ENCODE results near the gene PTPN2. TPM values are rescaled to one million over a fixed set of nuclear protein-coding genes. Genes with fewer than 3 reads are reported as not detected.

The PTPN2 gene
- total and polyA plus RNA-seq, 2 of the 4 experiments (the other 2 are of a cell fraction) = 13.2 to 30.6 TPM

- no peak for TF ChIP-seq RFX5 (IDR thresholded peaks at IDR 0.05; ENCODE audit: low read depth, low read length)
- TF ChIP-seq NFE2L2 (IDR thresholded peaks at IDR 0.05; ENCODE audit: low read depth, low read length) = no peak
Measured at GRCh38 chr18:12882453-12883371, 1.3 kb downstream of the PTPN2 start (continued).

- no peaks in the 10 kb centered on the region for H3K36me3 ChIP-seq (ENCODE audit: control insufficient read depth, insufficient read depth, low read length)
- no peaks in the 10 kb centered on the region for H3K27me3 ChIP-seq (ENCODE audit: control insufficient read depth, insufficient read depth, low read length)
- no peak overlapping the region for H3K4ac ChIP-seq (ENCODE audit: low read depth, low read length)
- 0 out of 2 replicates have a peak overlapping the region, but pooled peaks have one; percentile 27 for H3K23ac ChIP-seq (ENCODE audit: low read depth, low read length)
- no peaks in the 10 kb centered on the region for H3K9me3 ChIP-seq (ENCODE audit: control insufficient read depth, insufficient read depth, low read length)
- H3K27ac ChIP-seq (ENCODE audit: insufficient read depth, low read length) = no peak overlapping the region
- H3K4me3 ChIP-seq (ENCODE audit: insufficient read depth, low read depth, low read length) = no peak overlapping the region
- dilution Hi-C loops (cut with HindIII; ENCODE audit: low sequenced_read_pairs, unreplicated experiment) = no loop called here
- no peak overlapping the region for H3K18ac ChIP-seq (ENCODE audit: low read depth, low read length)
- ChIA-PET CTCF (interaction anchor here (0.7 kb wide), 1 partner anchor 25 kb away, joined by 3 read pairs; no protein-coding TSS in a partner anchor), POLR2A (ENCODE audit: unreplicated experiment) (no interaction called here)
- no TSS peak for BruUV-seq (replicated peaks)
- ATAC-seq (ENCODE audit: low read depth) = no peak
- DNase-seq = no peak
- H2AK9ac ChIP-seq (replicated peaks; ENCODE audit: low read depth, low read length, poor library complexity) = no peak overlapping the region
- H3K9me1 ChIP-seq (ENCODE audit: insufficient read depth, low read length) = peaks cover 14% of the 10 kb centered on the region
- H4K91ac ChIP-seq (ENCODE audit: insufficient read depth, low read depth, low read length) = no peak overlapping the region
- peaks cover 10% of the 10 kb centered on the region for H3K4me1 ChIP-seq (ENCODE audit: control insufficient read depth, insufficient read depth, low read length)
- no peak overlapping the region for H4K8ac ChIP-seq (ENCODE audit: low read depth in 2 of 2, low read length in 2 of 2)
- H3K79me1 ChIP-seq (ENCODE audit: low read depth in 1 of 2, low read length in 2 of 2) = peaks cover 32 to 79% of the 10 kb centered on the region in 2 experiments
- no peak overlapping the region for H3K4me2 ChIP-seq (ENCODE audit: low read depth, low read length)
- peak overlapping the region; percentile 57; the same call in 1 of the 2 replicates for H2AK5ac ChIP-seq (ENCODE audit: low read depth, low read length)
- no peak overlapping the region for H2BK15ac ChIP-seq (ENCODE audit: low read depth, low read length)
- peaks cover 33% of the 10 kb centered on the region; the same call in 1 of the 2 replicates for H4K20me1 ChIP-seq (ENCODE audit: insufficient read depth, low read length)
- H3K9ac ChIP-seq (ENCODE audit: low read depth, low read length) = no peak overlapping the region
- H3K56ac ChIP-seq (ENCODE audit: extremely low read depth, insufficient read depth, low read length) = no peak overlapping the region
- TF ChIP-seq MXI1 (IDR thresholded peaks at IDR 0.05; ENCODE audit: borderline replicate concordance, low read depth, low read length) = no peak
- TF ChIP-seq MAFK (IDR thresholded peaks at IDR 0.05; ENCODE audit: low read depth, low read length) = no peak
- TF ChIP-seq RAD21 (IDR thresholded peaks at IDR 0.05; ENCODE audit: low read length) = no peak
- TF ChIP-seq FOS (IDR thresholded peaks at IDR 0.05; ENCODE audit: low read depth, low read length) = no peak
- TF ChIP-seq ELK1 (IDR thresholded peaks at IDR 0.05; ENCODE audit: borderline replicate concordance, low read depth, low read length) = no peak
- H2BK20ac ChIP-seq (ENCODE audit: low read depth, low read length) = no peak overlapping the region
- H2BK5ac ChIP-seq (ENCODE audit: low read depth, low read length, poor library complexity, severe bottlenecking) = no peak overlapping the region
- in situ Hi-C loops (cut with MboI; ENCODE audit: low sequenced_read_pairs) = no loop called here
- no peak overlapping the region for H4K5ac ChIP-seq (ENCODE audit: low read depth, low read length)
- H2BK120ac ChIP-seq (ENCODE audit: low read depth, low read length) = no peak overlapping the region
- intact Hi-C loops (cut with micrococcal nuclease) = no loop called here
- H2AFZ ChIP-seq (replicated peaks; ENCODE audit: low read length, poor library complexity) = no peak overlapping the region
- no peak overlapping the region for H3K14ac ChIP-seq (replicated peaks; ENCODE audit: low read depth, low read length)
- WGBS, 2 experiments (ENCODE audit: extremely low coverage in 2 of 2, insufficient read length in 1 of 2) = 100% methylated on average over 1 of the region's 2 CpGs; no CpG with 5 or more reads in 1 of the 2 experiments
Measured at GRCh38 chr18:12880541-12880910, 3.5 kb downstream of the PTPN2 start.
